Measurements from ENCODE around the gene VWF.

GRCh38 chr12:6074979-6075585, 49.4 kb downstream of the VWF start:
- TF ChIP-seq LEF1 (IDR thresholded peaks at IDR 0.05; ENCODE audit: borderline replicate concordance) (no peak), SP1 (IDR thresholded peaks at IDR 0.05) (no peak), FOXA1 (IDR thresholded peaks at IDR 0.05) (no peak), FOXM1 (IDR thresholded peaks at IDR 0.05; ENCODE audit: borderline replicate concordance) (no peak), SUZ12 (IDR thresholded peaks at IDR 0.05) (no peak), L3MBTL2 (conservative IDR thresholded peaks at IDR 0.05) (no peak), BHLHE40 (IDR thresholded peaks at IDR 0.05; ENCODE audit: borderline replicate concordance) (no peak)

All from HEK293T (cell line).